Femur (tissue), 1 donor: ENCODE measurements around the gene PTP4A1.
"Not testable (repeated sequence)": the region's sequence is repeated elsewhere in the genome, so short reads cannot be mapped to it uniquely, and the experiment has no call there.

Experiments used
- DNase-seq: peaks from one replicate; pipeline ENCODE4 v3.0.0-alpha.2; 2017

The PTP4A1 gene

GRCh38 chr6:63584566-63584965 is 12.3 kb downstream of the PTP4A1 start:
- DNase-seq: no peak

GRCh38 chr6:63585652-63586051 is 13.4 kb downstream of the PTP4A1 start:
- DNase-seq: not testable (repeated sequence)

GRCh38 chr6:63589952-63590411 is 17.7 kb downstream of the PTP4A1 start:
- no peak for DNase-seq

GRCh38 chr6:63592886-63593285 is 20.6 kb downstream of the PTP4A1 start:
- DNase-seq: no peak

- DNase-seq: no peak
These were observed 25.1 kb downstream of the PTP4A1 start for GRCh38 chr6:63597141-63598048.

GRCh38 chr6:63598049-63599036 is 26.1 kb downstream of the PTP4A1 start:
- DNase-seq: peak; percentile 81

- DNase-seq: no peak
These were observed 27.0 kb downstream of the PTP4A1 start for GRCh38 chr6:63599243-63599642.

GRCh38 chr6:63600136-63600535 is 27.9 kb downstream of the PTP4A1 start:
- DNase-seq: no peak

- no peak for DNase-seq
These were observed 37.0 kb downstream of the PTP4A1 start for GRCh38 chr6:63609231-63609630.

GRCh38 chr6:63610944-63611343 is 38.7 kb downstream of the PTP4A1 start:
- DNase-seq: no peak

GRCh38 chr6:63611560-63611959 is 39.3 kb downstream of the PTP4A1 start:
- no peak for DNase-seq

GRCh38 chr6:63615590-63615989 is 43.3 kb downstream of the PTP4A1 start:
- no peak for DNase-seq
